ENCODE measurements around the gene SOX18.
A peak's percentile ranks its signal among the peaks of the same experiment; 100 is the strongest.

Gene SOX18

GRCh38 chr20:64067733-64068307, 18.4 kb upstream of the SOX18 start:
- DNase-seq, result no peak

GRCh38 chr20:64067005-64067632, 17.7 kb upstream of the SOX18 start:
- DNase-seq, result no peak

GRCh38 chr20:64065974-64066343, 16.5 kb upstream of the SOX18 start:
- DNase-seq, result no peak

DNA sequence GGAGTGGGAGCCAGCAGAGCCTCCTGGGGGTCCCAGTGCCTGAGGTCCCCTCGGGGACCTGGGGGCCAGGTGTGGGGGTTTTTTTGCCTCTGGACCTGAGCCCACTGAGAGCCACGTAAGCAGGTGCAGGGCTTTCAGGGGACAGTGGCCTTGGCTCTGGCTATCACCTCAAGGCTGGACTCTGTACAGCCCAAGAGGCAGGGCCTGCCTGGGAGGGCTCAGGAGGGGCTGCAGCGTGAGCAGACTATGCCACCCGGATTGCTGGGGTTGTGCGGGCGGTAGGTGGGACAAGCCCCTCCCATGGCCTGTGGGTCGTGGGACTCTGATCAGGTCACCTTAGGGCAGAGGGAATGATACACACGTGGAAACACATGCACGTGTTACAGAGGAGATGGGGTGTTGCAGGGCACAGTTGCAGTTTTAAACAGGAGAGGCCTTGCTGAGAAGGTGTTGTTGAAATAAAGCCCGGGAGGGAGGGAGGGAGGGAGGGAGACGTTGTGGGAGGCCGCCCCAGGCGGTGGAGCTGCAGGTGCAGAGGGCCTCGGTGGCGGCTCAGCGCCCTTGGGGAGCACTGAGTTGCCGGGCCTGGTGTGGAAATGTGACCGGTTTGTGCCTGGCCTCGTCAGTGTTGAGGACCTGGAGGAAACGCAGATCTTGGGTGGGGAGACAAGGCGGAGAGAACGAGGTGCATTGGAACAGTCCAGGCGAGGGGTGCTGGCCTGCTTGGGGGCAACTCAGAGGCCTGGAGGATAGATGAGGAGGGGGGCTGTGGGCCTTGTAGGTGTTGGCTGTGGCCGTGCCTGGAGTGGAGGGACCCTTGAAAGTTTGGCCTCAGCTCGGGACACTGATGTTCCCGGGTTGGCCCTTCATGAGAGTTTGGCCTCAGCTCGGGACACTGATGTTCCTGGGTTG, 15.9 kb upstream of the SOX18 start:
- no peak for DNase-seq

DNA sequence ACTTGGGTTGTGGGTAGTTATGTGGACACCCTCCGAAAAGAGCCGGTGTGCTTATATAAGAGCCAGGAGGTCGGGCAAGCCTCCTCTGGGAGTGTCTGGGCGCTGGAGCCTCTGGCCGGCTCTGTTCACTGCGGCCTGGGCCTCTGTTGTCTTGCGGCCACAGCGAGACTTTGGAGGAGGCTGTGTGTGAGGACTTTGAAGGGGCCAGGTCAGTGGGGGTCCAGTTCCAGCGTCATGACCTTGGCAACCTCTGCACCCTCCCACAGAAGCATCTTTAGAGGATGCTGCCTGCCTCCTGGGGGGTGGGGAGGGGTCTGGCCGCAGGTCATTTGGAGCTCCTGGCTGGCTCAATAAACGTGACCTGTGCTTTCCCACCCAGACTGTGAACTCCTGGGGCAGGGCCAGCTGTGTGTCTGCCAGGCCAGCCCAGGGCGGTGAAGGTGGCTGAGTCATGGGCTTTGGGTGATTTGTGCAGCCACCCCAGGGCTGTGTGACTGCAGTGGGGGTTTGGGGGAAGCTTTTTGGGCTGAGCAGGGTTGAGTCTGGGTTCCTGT, 14.8 kb upstream of the SOX18 start:
- DNase-seq, result no peak

GRCh38 chr20:64063389-64064144, 14.1 kb upstream of the SOX18 start:
- peak in 1 of 2 donors; percentile 15 for DNase-seq

- DNase-seq, result peak; percentile 93 to 95
These were observed 13.4 kb upstream of the SOX18 start, which contains the start of gene TCEA2 for GRCh38 chr20:64062596-64063388. Gene TCEA2, plus strand, starts transcription at chr20:64063198. Its CDS starts 115 bp downstream, at chr20:64063313.

- DNase-seq, result no peak
These were observed 12.8 kb upstream of the SOX18 start for GRCh38 chr20:64062276-64062595.

GRCh38 chr20:64058536-64058935, 9.1 kb upstream of the SOX18 start:
- no peak for DNase-seq

GRCh38 chr20:64057628-64058498, 8.4 kb upstream of the SOX18 start:
- DNase-seq, result no peak

GRCh38 chr20:64056889-64057627, 7.6 kb upstream of the SOX18 start:
- no peak for DNase-seq

GRCh38 chr20:64056639-64056888, 7.1 kb upstream of the SOX18 start:
- no peak for DNase-seq

- DNase-seq, result no peak
These were observed 6.6 kb upstream of the SOX18 start for GRCh38 chr20:64055893-64056638.

GRCh38 chr20:64055396-64055892, 6.0 kb upstream of the SOX18 start:
- DNase-seq, result no peak

- no peak for DNase-seq
These were observed 4.6 kb upstream of the SOX18 start for GRCh38 chr20:64053841-64054661.

- DNase-seq, result no peak
These were observed 3.8 kb upstream of the SOX18 start for GRCh38 chr20:64052987-64053840.

GRCh38 chr20:64052326-64052722, 2.9 kb upstream of the SOX18 start:
- DNase-seq, result no peak

Data from hippocampal formation (tissue), 2 donors.